ENCODE measurements around the gene PTMA.

Gene PTMA

GRCh38 chr2:231717281-231718171 lies 9.2 kb downstream of the PTMA start:
- peak overlapping the region; percentile 51 for H3K4me3 ChIP-seq (ENCODE audit: low read depth, low read length, poor library complexity, severe bottlenecking)
- H3K27me3 ChIP-seq (ENCODE audit: insufficient read depth, low read length): no peaks in the 10 kb centered on the region
- H3K4me2 ChIP-seq (ENCODE audit: low read length): peak overlapping the region; percentile 67
- H4K20me1 ChIP-seq (ENCODE audit: insufficient read depth, low read length): no peaks in the 10 kb centered on the region
- H3F3A ChIP-seq (ENCODE audit: insufficient read depth, low read length): peaks cover 17% of the 10 kb centered on the region
- no peaks in the 10 kb centered on the region for H3K9me2 ChIP-seq (ENCODE audit: low read depth, low read length)
- peak overlapping the region; percentile 86 for H3K27ac ChIP-seq (ENCODE audit: low read depth, low read length, poor library complexity, severe bottlenecking)
- peaks cover 16% of the 10 kb centered on the region for H3K36me3 ChIP-seq (ENCODE audit: insufficient read depth, low read length)
- H3K79me2 ChIP-seq (ENCODE audit: insufficient read depth, low read length): no peaks in the 10 kb centered on the region
- TF ChIP-seq, protein P1, sequence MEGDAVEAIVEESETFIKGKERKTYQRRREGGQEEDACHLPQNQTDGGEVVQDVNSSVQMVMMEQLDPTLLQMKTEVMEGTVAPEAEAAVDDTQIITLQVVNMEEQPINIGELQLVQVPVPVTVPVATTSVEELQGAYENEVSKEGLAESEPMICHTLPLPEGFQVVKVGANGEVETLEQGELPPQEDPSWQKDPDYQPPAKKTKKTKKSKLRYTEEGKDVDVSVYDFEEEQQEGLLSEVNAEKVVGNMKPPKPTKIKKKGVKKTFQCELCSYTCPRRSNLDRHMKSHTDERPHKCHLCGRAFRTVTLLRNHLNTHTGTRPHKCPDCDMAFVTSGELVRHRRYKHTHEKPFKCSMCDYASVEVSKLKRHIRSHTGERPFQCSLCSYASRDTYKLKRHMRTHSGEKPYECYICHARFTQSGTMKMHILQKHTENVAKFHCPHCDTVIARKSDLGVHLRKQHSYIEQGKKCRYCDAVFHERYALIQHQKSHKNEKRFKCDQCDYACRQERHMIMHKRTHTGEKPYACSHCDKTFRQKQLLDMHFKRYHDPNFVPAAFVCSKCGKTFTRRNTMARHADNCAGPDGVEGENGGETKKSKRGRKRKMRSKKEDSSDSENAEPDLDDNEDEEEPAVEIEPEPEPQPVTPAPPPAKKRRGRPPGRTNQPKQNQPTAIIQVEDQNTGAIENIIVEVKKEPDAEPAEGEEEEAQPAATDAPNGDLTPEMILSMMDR (IDR thresholded peaks at IDR 0.05; ENCODE audit: low read length): no peak
- no peak for TF ChIP-seq EZH2 (IDR thresholded peaks at IDR 0.05; ENCODE audit: borderline replicate concordance, low read length)
- no peaks in the 10 kb centered on the region for H3K9me3 ChIP-seq (ENCODE audit: low read length)
- no peak overlapping the region for H2AFZ ChIP-seq (ENCODE audit: low read length)
- peaks cover 33% of the 10 kb centered on the region for H3K4me1 ChIP-seq (ENCODE audit: insufficient read depth, low read length, severe bottlenecking)
- H3K9ac ChIP-seq (ENCODE audit: low read length): peak overlapping the region; percentile 62

- TF ChIP-seq, protein P1 (IDR thresholded peaks at IDR 0.05; ENCODE audit: low read length): no peak
- TF ChIP-seq EZH2 (IDR thresholded peaks at IDR 0.05; ENCODE audit: borderline replicate concordance, low read length): no peak
- H2AFZ ChIP-seq (ENCODE audit: low read length): no peak overlapping the region
- H3K4me1 ChIP-seq (ENCODE audit: insufficient read depth, low read length, severe bottlenecking): peaks cover 33% of the 10 kb centered on the region
- H3K9ac ChIP-seq (ENCODE audit: low read length): no peak overlapping the region
- H3K36me3 ChIP-seq (ENCODE audit: insufficient read depth, low read length): peaks cover 10% of the 10 kb centered on the region; the same call in 1 of the 2 replicates
- no peak overlapping the region for H3K4me3 ChIP-seq (ENCODE audit: low read depth, low read length, poor library complexity, severe bottlenecking)
- no peaks in the 10 kb centered on the region for H3K9me3 ChIP-seq (ENCODE audit: low read length)
- no peak overlapping the region for H3K27ac ChIP-seq (ENCODE audit: low read depth, low read length, poor library complexity, severe bottlenecking)
- H3K4me2 ChIP-seq (ENCODE audit: low read length): no peak overlapping the region
- no peaks in the 10 kb centered on the region for H3K27me3 ChIP-seq (ENCODE audit: insufficient read depth, low read length)
- no peaks in the 10 kb centered on the region for H3K9me2 ChIP-seq (ENCODE audit: low read depth, low read length)
- H3K79me2 ChIP-seq (ENCODE audit: insufficient read depth, low read length): no peaks in the 10 kb centered on the region
- peaks cover 12% of the 10 kb centered on the region for H3F3A ChIP-seq (ENCODE audit: insufficient read depth, low read length)
- no peaks in the 10 kb centered on the region for H4K20me1 ChIP-seq (ENCODE audit: insufficient read depth, low read length)
Observed at GRCh38 chr2:231718799-231719198, 10.5 kb downstream of the PTMA start.

- H3K27me3 ChIP-seq (ENCODE audit: insufficient read depth, low read length): no peaks in the 10 kb centered on the region
- H3K4me3 ChIP-seq (ENCODE audit: low read depth, low read length, poor library complexity, severe bottlenecking): no peak overlapping the region
- no peaks in the 10 kb centered on the region for H3K9me3 ChIP-seq (ENCODE audit: low read length)
- TF ChIP-seq EZH2 (IDR thresholded peaks at IDR 0.05; ENCODE audit: borderline replicate concordance, low read length): no peak
- TF ChIP-seq, protein P1 (IDR thresholded peaks at IDR 0.05; ENCODE audit: low read length): no peak
- peak overlapping the region; percentile 40 for H3K27ac ChIP-seq (ENCODE audit: low read depth, low read length, poor library complexity, severe bottlenecking)
- no peak overlapping the region for H3K4me2 ChIP-seq (ENCODE audit: low read length)
- H3K4me1 ChIP-seq (ENCODE audit: insufficient read depth, low read length, severe bottlenecking): peaks cover 25% of the 10 kb centered on the region
- H3F3A ChIP-seq (ENCODE audit: insufficient read depth, low read length): no peaks in the 10 kb centered on the region
- no peaks in the 10 kb centered on the region for H3K36me3 ChIP-seq (ENCODE audit: insufficient read depth, low read length)
- H2AFZ ChIP-seq (ENCODE audit: low read length): no peak overlapping the region
- no peak overlapping the region for H3K9ac ChIP-seq (ENCODE audit: low read length)
- H3K9me2 ChIP-seq (ENCODE audit: low read depth, low read length): no peaks in the 10 kb centered on the region
- H4K20me1 ChIP-seq (ENCODE audit: insufficient read depth, low read length): no peaks in the 10 kb centered on the region
- no peaks in the 10 kb centered on the region for H3K79me2 ChIP-seq (ENCODE audit: insufficient read depth, low read length)
Observed at GRCh38 chr2:231720292-231720986, 12.1 kb downstream of the PTMA start.
